HEK293 (cell line): ENCODE measurements around the gene FXYD2.

Experiments used
- CTCF ChIA-PET: fragments of 350-600 bp; formaldehyde crosslinking; extraction: SDS; loops from one replicate; lab custom pipeline; 2021; ENCODE audit warnings: antibody characterized with exemption; lab: Yijun Ruan, JAX
- POLR2A ChIA-PET: fragments of 300-600 bp; formaldehyde crosslinking; extraction: SDS; loops from one replicate; lab custom pipeline; 2020; ENCODE audit warnings: antibody characterized with exemption, inconsistent platforms; lab: Yijun Ruan, JAX
- H3K27ac ChIP-seq: fragments of 200-500 bp; sonication (Bioruptor generic); 2 replicates; pipeline ENCODE4 v1.5.1; 2014; ENCODE audit warnings: low read depth, low read length, control low read depth, inconsistent platforms; ENCODE audit errors: extremely low read depth
- H3K36me3 ChIP-seq, 2 experiments: fragments of 200-500 bp in 1 of 2; sonication (Bioruptor generic) in 1 of 2; 1 replicate in 1 of 2; 2 replicates in 1 of 2; pipeline ENCODE4 v1.5.1; 2014 to 2017; ENCODE audit warnings: inconsistent platforms in 2 of 2, low read length in 2 of 2; ENCODE audit not compliant: control insufficient read depth in 2 of 2, insufficient read depth in 1 of 2
- H3K4me1 ChIP-seq: fragments of 200-500 bp; sonication (Bioruptor generic); 2 replicates; pipeline ENCODE4 v1.5.1; 2014; ENCODE audit warnings: mild to moderate bottlenecking, low read length, inconsistent platforms; ENCODE audit not compliant: control insufficient read depth, insufficient read depth
- H3K4me3 ChIP-seq: 2 replicates; pipeline ENCODE4 v1.5.1; 2011; ENCODE audit warnings: low read depth, mild to moderate bottlenecking, control low read depth, low read length, moderate library complexity
- H3K9me3 ChIP-seq: fragments of 200-500 bp; sonication (Bioruptor generic); 2 replicates; pipeline ENCODE4 v1.5.1; 2014; ENCODE audit warnings: low read depth, low read length, inconsistent platforms; ENCODE audit not compliant: control insufficient read depth, insufficient read depth
- KLF7 ChIP-seq: fragments of 450-650 bp; formaldehyde crosslinking; IDR thresholded peaks from 2 replicates; pipeline ENCODE4 v1.5.1; 2016; ENCODE audit warnings: missing biosample characterization, missing genetic modification characterization, borderline replicate concordance
- PRDM2 ChIP-seq: fragments of 450-650 bp; formaldehyde crosslinking; IDR thresholded peaks from 2 replicates; pipeline ENCODE4 v1.5.1; 2016; ENCODE audit warnings: missing biosample characterization, missing genetic modification characterization, borderline replicate concordance
- SALL2 ChIP-seq: fragments of 450-650 bp; formaldehyde crosslinking; IDR thresholded peaks from 2 replicates; pipeline ENCODE4 v1.5.0; 2017; ENCODE audit warnings: missing biosample characterization, mild to moderate bottlenecking, missing genetic modification characterization, borderline replicate concordance
- SCRT2 ChIP-seq: fragments of 450-650 bp; formaldehyde crosslinking; IDR thresholded peaks from 2 replicates; pipeline ENCODE4 v1.5.1; 2016; ENCODE audit warnings: missing biosample characterization, missing genetic modification characterization
- ZBTB1 ChIP-seq: fragments of 450-650 bp; formaldehyde crosslinking; IDR thresholded peaks from 2 replicates; pipeline ENCODE4 v1.5.1; 2016; ENCODE audit warnings: missing biosample characterization, missing genetic modification characterization
- ZNF114 ChIP-seq: fragments of 450-650 bp; formaldehyde crosslinking; IDR thresholded peaks from 2 replicates; pipeline ENCODE4 v1.5.0; 2017; ENCODE audit warnings: missing biosample characterization, missing genetic modification characterization
- ZNF354C ChIP-seq: fragments of 450-650 bp; formaldehyde crosslinking; IDR thresholded peaks from 2 replicates; pipeline ENCODE4 v1.5.1; 2016; ENCODE audit warnings: missing biosample characterization, missing genetic modification characterization, low read depth, borderline replicate concordance
- ZNF362 ChIP-seq: fragments of 450-650 bp; formaldehyde crosslinking; IDR thresholded peaks from 2 replicates; pipeline ENCODE4 v1.5.1; 2016; ENCODE audit warnings: missing biosample characterization, missing genetic modification characterization
- ZNF391 ChIP-seq: fragments of 450-650 bp; formaldehyde crosslinking; IDR thresholded peaks from 2 replicates; pipeline ENCODE4 v1.5.1; 2016; ENCODE audit warnings: low read depth, missing biosample characterization, missing genetic modification characterization, borderline replicate concordance
- ZNF404 ChIP-seq: fragments of 450-650 bp; formaldehyde crosslinking; IDR thresholded peaks from 2 replicates; pipeline ENCODE4 v1.5.1; 2017; ENCODE audit warnings: missing biosample characterization, missing genetic modification characterization
- ZNF530 ChIP-seq: fragments of 450-650 bp; formaldehyde crosslinking; IDR thresholded peaks from 2 replicates; pipeline ENCODE4 v1.5.1; 2016; ENCODE audit warnings: low read depth, missing biosample characterization, missing genetic modification characterization
- ZNF549 ChIP-seq: fragments of 450-650 bp; IDR thresholded peaks from 2 replicates; pipeline ENCODE4 v1.5.1; 2018; ENCODE audit warnings: missing biosample characterization, missing genetic modification characterization, mild to moderate bottlenecking, inconsistent platforms, moderate library complexity
- ZNF600 ChIP-seq: fragments of 450-650 bp; formaldehyde crosslinking; IDR thresholded peaks from 2 replicates; pipeline ENCODE4 v1.5.1; 2016; ENCODE audit warnings: missing biosample characterization, missing genetic modification characterization
- ZNF777 ChIP-seq: fragments of 450-650 bp; formaldehyde crosslinking; IDR thresholded peaks from 2 replicates; pipeline ENCODE4 v1.5.1; 2017; ENCODE audit warnings: missing biosample characterization, missing genetic modification characterization, borderline replicate concordance
- TF ChIP-seq, protein P1 (sequence below): fragments of 450-650 bp; formaldehyde crosslinking; IDR thresholded peaks from 2 replicates; pipeline ENCODE4 v1.5.1; 2017; ENCODE audit warnings: missing biosample characterization, missing genetic modification characterization

The FXYD2 gene

GRCh38 chr11:117821431-117821830, 3.1 kb downstream of the FXYD2 start (continued):
- TF ChIP-seq PRDM2 (tag by site-specific recombination) (no peak), ZNF114 (tag by site-specific recombination) (no peak)
- TF ChIP-seq, protein P1, sequence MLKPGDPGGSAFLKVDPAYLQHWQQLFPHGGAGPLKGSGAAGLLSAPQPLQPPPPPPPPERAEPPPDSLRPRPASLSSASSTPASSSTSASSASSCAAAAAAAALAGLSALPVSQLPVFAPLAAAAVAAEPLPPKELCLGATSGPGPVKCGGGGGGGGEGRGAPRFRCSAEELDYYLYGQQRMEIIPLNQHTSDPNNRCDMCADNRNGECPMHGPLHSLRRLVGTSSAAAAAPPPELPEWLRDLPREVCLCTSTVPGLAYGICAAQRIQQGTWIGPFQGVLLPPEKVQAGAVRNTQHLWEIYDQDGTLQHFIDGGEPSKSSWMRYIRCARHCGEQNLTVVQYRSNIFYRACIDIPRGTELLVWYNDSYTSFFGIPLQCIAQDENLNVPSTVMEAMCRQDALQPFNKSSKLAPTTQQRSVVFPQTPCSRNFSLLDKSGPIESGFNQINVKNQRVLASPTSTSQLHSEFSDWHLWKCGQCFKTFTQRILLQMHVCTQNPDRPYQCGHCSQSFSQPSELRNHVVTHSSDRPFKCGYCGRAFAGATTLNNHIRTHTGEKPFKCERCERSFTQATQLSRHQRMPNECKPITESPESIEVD = no peak

- Histone ChIP-seq H3K4me1 (no peaks in the 10 kb centered on the region), H3K4me3 (no peak overlapping the region), H3K36me3 (no peaks in the 10 kb centered on the region), H3K9me3 (no peaks in the 10 kb centered on the region), H3K27ac (no peak overlapping the region)
- POLR2A ChIA-PET = no interaction called here
- CTCF ChIA-PET = interaction anchor here (0.7 to 10.1 kb wide), 12 partner anchors 11 to 234 kb away, joined by 3 to 223 read pairs (median 12); no protein-coding TSS in a partner anchor
- TF ChIP-seq ZBTB1 (tag by site-specific recombination) = no peak
- peak; percentile 55; the same call in 1 of the 2 replicates for TF ChIP-seq SCRT2 (tag by site-specific recombination)
- TF ChIP-seq, all 188 proteins: peak for 1
These were observed 4.0 kb downstream of the FXYD2 start for GRCh38 chr11:117820516-117820915.

GRCh38 chr11:117820071-117820470, 4.5 kb downstream of the FXYD2 start:
- ChIA-PET CTCF (interaction anchor here (0.6 to 10.1 kb wide), 12 partner anchors 11 to 532 kb away, joined by 3 to 223 read pairs (median 6); no protein-coding TSS in a partner anchor), POLR2A (interaction anchor here (1.4 kb wide), 1 partner anchor 127 kb away, joined by 4 read pairs; no protein-coding TSS in a partner anchor)
- H3K36me3 ChIP-seq = no peaks in the 10 kb centered on the region
- H3K4me1 ChIP-seq = no peaks in the 10 kb centered on the region
- H3K9me3 ChIP-seq = no peaks in the 10 kb centered on the region
- no peak overlapping the region for H3K4me3 ChIP-seq
- H3K27ac ChIP-seq = no peak overlapping the region
- TF ChIP-seq ZNF362 = no peak
- TF ChIP-seq ZBTB1 (tag by site-specific recombination) = no peak
- TF ChIP-seq SALL2 (tag by site-specific recombination) = no peak
- no peak for TF ChIP-seq KLF7
- TF ChIP-seq ZNF354C = no peak
- TF ChIP-seq ZNF777 (tag by site-specific recombination) = no peak
- no peak for TF ChIP-seq ZNF600 (tag by site-specific recombination)
- TF ChIP-seq ZNF391 = no peak
- no peak for TF ChIP-seq ZNF404 (tag by site-specific recombination)
- TF ChIP-seq ZNF549 (tag by site-specific recombination) = no peak
- no peak for TF ChIP-seq ZNF530 (tag by site-specific recombination)
- no peak for TF ChIP-seq PRDM2 (tag by site-specific recombination)
